ENCODE data around the gene NT5C2. TPM values are rescaled to one million over a fixed set of nuclear protein-coding genes. Genes with fewer than 3 reads are reported as not detected.

The NT5C2 gene
- total RNA-seq, 1 donor from 2014 or later, result 83.2 TPM

- no peak for DNase-seq
These were observed 138.5 kb downstream of the NT5C2 start for GRCh38 chr10:103054621-103055020.

- peak; percentile 67 for DNase-seq
These were observed 139.2 kb downstream of the NT5C2 start for GRCh38 chr10:103053659-103054581.

- no peak for DNase-seq
These were observed 143.8 kb downstream of the NT5C2 start for GRCh38 chr10:103049237-103049636.

- DNase-seq, result no peak
These were observed 145.7 kb downstream of the NT5C2 start for GRCh38 chr10:103047381-103047780.

GRCh38 chr10:103045961-103046360 lies 147.1 kb downstream of the NT5C2 start:
- DNase-seq, result no peak

GRCh38 chr10:103044942-103045489 lies 148.1 kb downstream of the NT5C2 start:
- no peak for DNase-seq

DNA sequence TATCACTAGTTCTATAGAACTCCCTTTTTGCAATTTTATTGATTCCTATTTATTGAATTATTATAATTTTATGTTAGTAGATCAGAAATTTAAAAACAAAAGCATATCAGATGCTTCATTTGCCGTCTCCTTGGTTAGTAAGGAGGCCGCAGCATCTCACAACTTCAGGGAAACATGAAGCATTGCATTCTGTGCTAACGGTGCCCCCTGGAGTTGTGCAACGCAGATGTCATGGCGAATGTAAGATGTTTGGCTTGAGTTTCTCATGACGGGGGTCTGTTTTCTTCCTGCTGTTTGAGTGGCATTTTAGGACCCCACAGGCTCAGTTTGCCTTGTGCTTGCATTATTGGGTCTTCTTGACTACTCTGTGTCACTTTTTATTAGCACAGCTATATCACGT lies 150.2 kb downstream of the NT5C2 start:
- no peak for DNase-seq

DNA sequence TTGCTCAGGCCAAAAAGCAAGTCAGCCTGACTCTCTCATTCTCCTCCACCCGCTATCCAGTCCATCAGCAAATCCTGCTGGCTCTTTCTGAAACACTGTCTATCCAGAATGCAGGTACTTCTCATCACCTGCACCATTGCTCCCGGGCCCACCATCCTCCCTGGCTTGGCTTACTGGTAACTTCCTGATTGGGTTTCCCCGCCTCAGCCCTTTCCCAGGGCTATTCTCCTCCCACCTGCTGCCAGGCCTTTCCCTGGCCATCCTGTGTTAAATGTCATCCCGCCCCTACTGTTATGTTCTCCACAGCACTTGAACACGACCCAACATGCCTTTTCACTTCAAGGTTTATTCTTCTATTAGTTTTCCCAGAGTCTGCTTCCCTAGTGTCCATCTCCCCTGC lies 150.9 kb downstream of the NT5C2 start:
- DNase-seq, result no peak

DNA sequence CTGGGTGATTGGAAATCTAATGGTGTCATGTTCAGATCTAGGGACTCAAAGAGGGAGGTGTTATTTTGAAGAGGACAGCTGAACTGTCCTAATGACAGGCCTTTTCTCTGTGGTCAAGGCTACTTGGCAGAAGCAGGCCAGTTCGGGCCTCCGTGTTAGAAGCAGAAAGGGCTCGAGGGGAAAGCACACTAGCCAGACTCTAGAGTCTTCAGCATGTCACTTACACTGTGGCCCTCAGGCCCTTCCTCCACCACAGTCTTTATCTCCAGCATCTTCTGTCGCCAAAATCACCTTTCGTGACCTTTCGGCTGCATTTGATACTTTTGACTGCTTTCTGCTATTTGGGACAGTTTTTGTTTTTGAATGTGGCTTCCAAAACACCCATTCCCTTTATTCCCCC lies 151.7 kb downstream of the NT5C2 start:
- no peak for DNase-seq

- no peak for DNase-seq
These were observed 152.7 kb downstream of the NT5C2 start for GRCh38 chr10:103040418-103040817.

DNA sequence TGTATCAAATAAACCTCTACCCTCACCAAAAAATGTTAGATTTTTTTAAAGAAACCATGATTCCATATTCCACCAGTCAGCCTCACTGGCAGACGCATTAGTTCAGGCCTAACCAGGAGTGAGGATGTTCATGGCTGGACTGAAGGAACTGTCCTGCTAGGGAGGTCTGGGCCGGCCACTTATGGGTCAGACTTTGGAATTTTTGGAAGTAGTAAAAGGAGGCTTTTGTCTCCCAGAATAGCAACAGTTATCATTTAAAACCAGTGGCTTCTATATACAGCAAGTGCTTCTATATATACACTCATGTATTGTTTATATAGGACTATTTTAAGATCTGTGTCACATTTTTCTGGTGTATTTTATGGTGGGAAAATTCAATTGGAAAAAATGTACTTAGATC lies 154.5 kb downstream of the NT5C2 start:
- DNase-seq, result no peak

Other genes starting within 250 kb of the NT5C2 start
- gene RPEL1, start 52.6 kb upstream of the NT5C2 start, total RNA-seq, result 0.09 and 0.17 TPM in 2 replicates
- gene INA, start 83.9 kb upstream of the NT5C2 start, total RNA-seq, result 0.14 TPM in 1 of 2 replicates, not detected in the other
- 13.3 and 14.3 TPM in 2 replicates for gene PCGF6, start 157.9 kb upstream of the NT5C2 start, total RNA-seq
- 7.5 and 9.4 TPM in 2 replicates for gene TAF5, start 174.7 kb upstream of the NT5C2 start, total RNA-seq
- 152 and 350 TPM in 2 replicates for gene ATP5MK, start 203.2 kb upstream of the NT5C2 start, total RNA-seq
- gene PDCD11, start 203.4 kb upstream of the NT5C2 start, total RNA-seq, result 41.5 and 50.5 TPM in 2 replicates